Colonic mucosa (tissue), 4 donors: ENCODE measurements around the gene KLHDC9. TPM values are rescaled to one million over a fixed set of nuclear protein-coding genes. Genes with fewer than 3 reads are reported as not detected.
A peak's percentile ranks its signal among the peaks of the same experiment; 100 is the strongest.

Source experiments
- DNase-seq: peaks from one replicate; pipeline ENCODE4 v3.0.0-alpha.2; 2020
- H3K27ac ChIP-seq: fragments of 200-600 bp; one replicate; pipeline ENCODE4 v1.8.0; 2021
- H3K27me3 ChIP-seq: fragments of 200-600 bp; one replicate; pipeline ENCODE4 v1.8.0; 2021
- H3K36me3 ChIP-seq: fragments of 200-600 bp; one replicate; pipeline ENCODE4 v1.8.0; 2021
- H3K4me1 ChIP-seq: fragments of 200-600 bp; one replicate; pipeline ENCODE4 v1.8.0; 2021; ENCODE audit warnings: mild to moderate bottlenecking
- H3K4me3 ChIP-seq: fragments of 200-600 bp; one replicate; pipeline ENCODE4 v1.8.0; 2021
- H3K9ac ChIP-seq, 2 donors: one replicate each; pipeline ENCODE4 v1.7.0; 2013; ENCODE audit warnings: control low read depth in 2 of 2, low read depth in 2 of 2, low read length in 2 of 2
- H3K9me3 ChIP-seq: fragments of 200-600 bp; one replicate; pipeline ENCODE4 v1.8.0; 2021
- intact Hi-C: fragments of 100-400 bp; cut with DNase I; formaldehyde crosslinking; loops from one replicate; pipeline ENCODE4 v1.14.1; 2022
- total RNA-seq, 2 donors: library from RNA; stranded (reverse); fragmentation: NEBNext Ultra II Directional in 1 of 2; extraction: Animal tissue kit (Norgen Biotek cat#: 25700) in 1 of 2; gene quantifications; one replicate each; pipeline ENCODE4 v1.2.1, GENCODE V29; 2021
- TF ChIP-seq, protein P1 (sequence below): fragments of 200-600 bp; IDR thresholded peaks from one replicate; pipeline ENCODE4 v1.8.0; 2022; ENCODE audit warnings: antibody characterized with exemption, mild to moderate bottlenecking
- donor health status: healthy.
- donor health status: DM: no; HTN: no; CAD: no.
- donor health status: DM: no; HTN: no; CAD: no.

The KLHDC9 gene
- total RNA-seq, 2 donors from 2014 or later, result 7.1 to 10.1 TPM

DNA sequence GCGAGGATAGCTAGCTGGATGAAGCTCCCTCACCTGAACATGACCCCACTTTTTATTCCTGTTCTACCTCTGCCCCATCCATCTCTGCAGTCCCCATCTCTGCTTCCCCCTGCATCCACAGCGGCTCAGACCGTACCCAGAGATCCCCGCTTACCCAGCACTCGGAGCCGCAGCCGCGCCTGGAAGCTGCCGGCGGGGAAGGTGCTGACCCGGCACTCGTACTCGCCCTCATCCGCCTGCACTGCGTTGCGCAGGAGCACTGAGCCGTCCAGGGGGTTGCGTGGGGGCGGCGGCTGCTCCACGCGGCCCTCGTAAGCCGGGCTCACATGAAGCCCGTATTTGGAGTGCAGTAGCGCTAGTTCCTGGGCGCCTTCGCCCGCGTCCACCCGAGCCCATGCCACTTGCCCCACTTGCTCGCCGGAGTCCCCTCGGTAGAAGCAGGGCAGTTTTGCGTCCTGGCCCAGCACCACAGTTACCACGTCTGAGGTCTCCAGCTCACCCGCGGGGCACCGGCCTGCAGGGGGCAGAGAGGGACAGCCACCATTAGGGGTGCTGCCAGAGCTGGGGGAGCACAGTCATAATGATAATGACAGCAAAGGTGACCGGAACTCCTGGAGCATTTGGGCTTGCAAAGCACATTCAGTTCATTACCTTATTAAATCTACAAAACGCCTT lies 18.6 kb upstream of the KLHDC9 start:
- H3K4me3 ChIP-seq, result no peak overlapping the region
- H3K27me3 ChIP-seq, result no peaks in the 10 kb centered on the region
- no peaks in the 10 kb centered on the region for H3K36me3 ChIP-seq
- peaks cover 3% of the 10 kb centered on the region for H3K4me1 ChIP-seq
- no peak overlapping the region for H3K9ac ChIP-seq
- H3K9me3 ChIP-seq, result no peaks in the 10 kb centered on the region
- intact Hi-C loops, result no loop called here
- TF ChIP-seq, protein P1, sequence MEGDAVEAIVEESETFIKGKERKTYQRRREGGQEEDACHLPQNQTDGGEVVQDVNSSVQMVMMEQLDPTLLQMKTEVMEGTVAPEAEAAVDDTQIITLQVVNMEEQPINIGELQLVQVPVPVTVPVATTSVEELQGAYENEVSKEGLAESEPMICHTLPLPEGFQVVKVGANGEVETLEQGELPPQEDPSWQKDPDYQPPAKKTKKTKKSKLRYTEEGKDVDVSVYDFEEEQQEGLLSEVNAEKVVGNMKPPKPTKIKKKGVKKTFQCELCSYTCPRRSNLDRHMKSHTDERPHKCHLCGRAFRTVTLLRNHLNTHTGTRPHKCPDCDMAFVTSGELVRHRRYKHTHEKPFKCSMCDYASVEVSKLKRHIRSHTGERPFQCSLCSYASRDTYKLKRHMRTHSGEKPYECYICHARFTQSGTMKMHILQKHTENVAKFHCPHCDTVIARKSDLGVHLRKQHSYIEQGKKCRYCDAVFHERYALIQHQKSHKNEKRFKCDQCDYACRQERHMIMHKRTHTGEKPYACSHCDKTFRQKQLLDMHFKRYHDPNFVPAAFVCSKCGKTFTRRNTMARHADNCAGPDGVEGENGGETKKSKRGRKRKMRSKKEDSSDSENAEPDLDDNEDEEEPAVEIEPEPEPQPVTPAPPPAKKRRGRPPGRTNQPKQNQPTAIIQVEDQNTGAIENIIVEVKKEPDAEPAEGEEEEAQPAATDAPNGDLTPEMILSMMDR, result no peak
- no peak overlapping the region for H3K27ac ChIP-seq
- no peak for DNase-seq

DNA sequence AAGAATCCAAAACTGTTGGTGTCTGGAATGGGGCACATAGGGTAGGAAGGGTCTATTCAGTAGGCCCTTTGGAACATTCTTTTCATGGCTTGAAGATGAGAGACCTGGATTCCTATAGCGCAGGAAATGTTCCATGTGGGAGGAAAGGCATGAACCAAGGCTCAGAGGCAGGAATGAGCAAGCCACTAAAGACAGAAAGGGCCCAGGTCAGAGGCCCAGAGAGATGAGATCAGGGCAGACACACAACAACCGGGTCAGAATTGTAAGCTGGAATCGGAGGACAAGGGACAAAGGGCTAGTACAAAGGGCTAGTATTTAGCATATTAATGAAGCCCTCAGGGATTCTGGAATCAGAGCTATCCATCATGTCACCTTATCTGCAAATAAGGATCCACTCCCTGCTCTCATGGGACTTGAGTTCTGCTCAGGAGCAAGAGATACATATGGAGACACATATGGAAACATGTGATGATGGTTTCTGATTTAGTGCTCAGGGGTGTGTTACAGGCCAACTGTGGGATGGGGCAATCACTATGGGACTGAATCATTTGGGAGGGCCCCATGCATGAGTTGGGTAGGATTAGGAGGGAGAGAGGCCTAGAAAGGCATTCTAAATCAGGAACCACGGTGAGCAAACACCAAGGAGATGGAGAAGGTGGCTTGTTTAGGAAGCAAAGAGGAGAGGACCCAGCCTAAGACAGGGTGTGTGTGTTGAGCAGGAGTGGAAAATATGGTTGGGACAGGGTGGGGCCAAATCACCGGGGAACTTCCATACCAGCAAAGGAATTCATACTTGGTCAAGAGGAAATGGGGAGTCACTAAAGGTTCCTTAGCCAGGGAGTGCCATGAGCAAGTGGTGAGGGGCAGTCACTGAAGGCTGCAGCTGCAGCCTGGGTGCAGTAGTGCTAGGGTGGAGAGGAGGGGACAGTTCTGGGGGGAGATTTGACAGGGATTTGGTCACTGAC lies 17.4 kb upstream of the KLHDC9 start:
- Histone ChIP-seq H3K36me3 (no peaks in the 10 kb centered on the region), H3K4me3 (no peak overlapping the region), H3K4me1 (peaks cover 3% of the 10 kb centered on the region), H3K9ac (no peak overlapping the region), H3K27ac (no peak overlapping the region), H3K27me3 (no peaks in the 10 kb centered on the region), H3K9me3 (no peaks in the 10 kb centered on the region)
- intact Hi-C loops, result no loop called here
- DNase-seq, result no peak
- TF ChIP-seq, protein P1, result no peak

DNA sequence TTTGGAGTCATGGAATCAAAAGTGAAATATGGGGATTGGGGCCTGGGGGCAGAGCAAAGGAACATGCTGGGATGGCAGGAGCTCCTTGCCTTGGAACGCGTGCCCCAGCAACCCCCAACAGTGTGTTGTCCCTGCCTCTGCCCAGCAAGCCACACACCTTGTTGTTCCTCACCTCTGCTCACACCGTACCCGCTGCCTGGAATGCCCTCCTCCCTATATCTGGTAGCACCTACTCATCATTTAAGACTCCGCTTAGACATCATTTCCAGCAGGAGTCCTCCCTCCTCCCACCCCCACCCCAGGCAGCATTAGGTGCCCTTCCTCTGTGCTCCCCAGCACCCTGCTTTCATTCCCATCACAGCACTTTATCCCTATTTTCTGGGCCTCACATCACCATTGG lies 16.6 kb upstream of the KLHDC9 start:
- intact Hi-C loops, result no loop called here
- Histone ChIP-seq H3K9ac (no peak overlapping the region), H3K36me3 (no peaks in the 10 kb centered on the region), H3K9me3 (no peaks in the 10 kb centered on the region), H3K27ac (no peak overlapping the region), H3K4me3 (no peak overlapping the region), H3K4me1 (peaks cover 3% of the 10 kb centered on the region), H3K27me3 (no peaks in the 10 kb centered on the region)
- TF ChIP-seq, protein P1, result no peak
- DNase-seq, result no peak

DNA sequence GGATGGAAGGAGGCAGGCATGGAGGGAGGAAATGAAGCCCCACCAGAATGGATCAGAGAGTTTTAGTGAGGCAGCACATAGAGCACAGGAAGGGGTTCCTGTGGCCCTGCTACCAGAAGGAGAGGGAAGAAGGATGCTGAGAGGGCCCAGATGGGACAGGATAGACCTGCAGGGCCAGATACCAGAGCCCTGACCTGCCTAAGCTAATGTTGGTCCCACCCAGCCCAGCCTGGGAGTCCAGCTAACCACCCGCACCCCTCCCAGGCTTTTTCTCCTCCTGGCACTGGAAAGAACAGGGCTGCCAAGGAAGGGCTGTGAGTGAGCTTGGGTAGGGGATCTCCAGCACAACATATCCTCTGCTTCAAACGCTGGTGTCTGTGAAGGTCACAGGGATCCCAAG lies 15.7 kb upstream of the KLHDC9 start:
- intact Hi-C loops, result no loop called here
- Histone ChIP-seq H3K36me3 (no peaks in the 10 kb centered on the region), H3K4me1 (peaks cover 3% of the 10 kb centered on the region), H3K27me3 (no peaks in the 10 kb centered on the region), H3K9me3 (no peaks in the 10 kb centered on the region), H3K4me3 (no peak overlapping the region), H3K27ac (no peak overlapping the region), H3K9ac (no peak overlapping the region)
- TF ChIP-seq, protein P1, result no peak
- DNase-seq, result no peak

DNA sequence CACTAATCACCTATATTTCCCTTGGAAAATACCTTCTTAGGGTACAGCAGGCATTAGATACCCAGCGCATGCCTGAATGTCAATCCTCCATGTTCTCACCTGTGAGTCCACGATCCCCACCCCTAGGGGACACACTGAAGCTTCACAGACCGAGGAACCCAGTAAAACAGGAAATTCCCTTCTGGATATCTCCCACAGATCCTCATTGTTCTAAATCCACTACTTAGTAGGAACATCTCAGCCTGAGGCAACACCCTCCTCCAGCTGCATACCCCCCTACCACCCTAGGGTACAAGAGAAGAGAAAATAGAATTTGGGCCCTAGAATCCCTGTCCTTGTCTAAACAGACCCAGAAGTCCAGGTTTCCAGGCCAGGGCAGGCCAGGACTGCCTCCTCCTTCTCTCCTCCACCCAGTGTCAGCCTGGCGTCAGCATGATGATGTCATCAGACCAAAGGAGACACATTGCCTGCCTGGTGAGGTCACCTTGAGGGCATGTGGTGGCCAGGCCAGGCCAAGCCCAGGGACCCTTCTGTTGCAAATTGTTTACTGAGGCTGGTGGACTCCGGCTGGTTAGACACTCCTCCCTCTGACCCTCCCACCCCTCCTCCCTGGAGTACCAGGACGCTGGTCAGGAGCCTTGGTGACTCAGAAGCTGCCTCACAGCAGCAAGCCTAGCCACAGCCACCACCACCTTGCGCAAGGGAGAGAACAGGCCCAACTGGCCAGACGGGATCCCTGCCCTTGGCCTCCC lies 15.0 kb upstream of the KLHDC9 start:
- Histone ChIP-seq H3K4me3 (no peak overlapping the region), H3K9me3 (no peaks in the 10 kb centered on the region), H3K27me3 (no peaks in the 10 kb centered on the region), H3K27ac (peak overlapping the region; percentile 40), H3K36me3 (no peaks in the 10 kb centered on the region), H3K4me1 (peaks cover 3% of the 10 kb centered on the region), H3K9ac (no peak overlapping the region)
- peak; percentile 90 for DNase-seq
- intact Hi-C loops, result no loop called here
- TF ChIP-seq, protein P1, result no peak
